Stimulated activated CD8-positive, alpha-beta memory T cell treated with anti-CD3 and anti-CD28 coated beads, Interleukin-12 subunit alpha, Interleukin-12 subunit beta, amount 100 ng/mL, for 4 hours (primary cell): Measurements from ENCODE around the gene FNDC10.
"Not testable (repeated sequence)": the region's sequence is repeated elsewhere in the genome, so short reads cannot be mapped to it uniquely, and the experiment has no call there.

Experiments used
- DNase-seq: peaks from one replicate; pipeline ENCODE4 v3.0.0-alpha.2; 2020; ENCODE audit warnings: low read depth

The FNDC10 gene

GRCh38 chr1:1567152-1567875 is 32.6 kb downstream of the FNDC10 start:
- DNase-seq: no peak

- no peak for DNase-seq
These were observed 34.6 kb downstream of the FNDC10 start for GRCh38 chr1:1565340-1565739.

- no peak for DNase-seq
These were observed 35.7 kb downstream of the FNDC10 start for GRCh38 chr1:1564268-1564667.

- no peak for DNase-seq
These were observed 36.2 kb downstream of the FNDC10 start for GRCh38 chr1:1563688-1564087.

GRCh38 chr1:1562556-1563195 is 37.3 kb downstream of the FNDC10 start:
- no peak for DNase-seq

GRCh38 chr1:1561801-1562470 is 38.0 kb downstream of the FNDC10 start:
- DNase-seq: no peak

- no peak for DNase-seq
These were observed 39.8 kb downstream of the FNDC10 start for GRCh38 chr1:1560178-1560577.

- no peak for DNase-seq
These were observed 40.9 kb downstream of the FNDC10 start for GRCh38 chr1:1559066-1559465.

GRCh38 chr1:1558591-1558990 is 41.3 kb downstream of the FNDC10 start:
- no peak for DNase-seq

GRCh38 chr1:1557688-1558087 is 42.2 kb downstream of the FNDC10 start:
- DNase-seq: not testable (repeated sequence)

- not testable (repeated sequence) for DNase-seq
These were observed 43.0 kb downstream of the FNDC10 start for GRCh38 chr1:1556961-1557360.

- DNase-seq: no peak
These were observed 43.4 kb downstream of the FNDC10 start for GRCh38 chr1:1556505-1556904.

- DNase-seq: no peak
These were observed 44.7 kb downstream of the FNDC10 start for GRCh38 chr1:1554926-1555915.

- no peak for DNase-seq
These were observed 45.4 kb downstream of the FNDC10 start for GRCh38 chr1:1554550-1554925.

- no peak for DNase-seq
These were observed 46.0 kb downstream of the FNDC10 start for GRCh38 chr1:1553821-1554494.

GRCh38 chr1:1552263-1552639 is 47.7 kb downstream of the FNDC10 start:
- no peak for DNase-seq

- DNase-seq: no peak
These were observed 48.2 kb downstream of the FNDC10 start for GRCh38 chr1:1551524-1552262.

GRCh38 chr1:1550591-1551432 is 49.1 kb downstream of the FNDC10 start:
- no peak for DNase-seq

- DNase-seq: no peak
These were observed 49.8 kb downstream of the FNDC10 start for GRCh38 chr1:1550087-1550486.

GRCh38 chr1:1548591-1548990 is 51.3 kb downstream of the FNDC10 start:
- DNase-seq: no peak
